ENCODE results near the gene DPYSL4. TPM values are rescaled to one million over a fixed set of nuclear protein-coding genes. Genes with fewer than 3 reads are reported as not detected.

The DPYSL4 gene
- total RNA-seq, 4 donors from 2014 or later, result 0.69 to 3.0 (median 0.81) TPM

DNA sequence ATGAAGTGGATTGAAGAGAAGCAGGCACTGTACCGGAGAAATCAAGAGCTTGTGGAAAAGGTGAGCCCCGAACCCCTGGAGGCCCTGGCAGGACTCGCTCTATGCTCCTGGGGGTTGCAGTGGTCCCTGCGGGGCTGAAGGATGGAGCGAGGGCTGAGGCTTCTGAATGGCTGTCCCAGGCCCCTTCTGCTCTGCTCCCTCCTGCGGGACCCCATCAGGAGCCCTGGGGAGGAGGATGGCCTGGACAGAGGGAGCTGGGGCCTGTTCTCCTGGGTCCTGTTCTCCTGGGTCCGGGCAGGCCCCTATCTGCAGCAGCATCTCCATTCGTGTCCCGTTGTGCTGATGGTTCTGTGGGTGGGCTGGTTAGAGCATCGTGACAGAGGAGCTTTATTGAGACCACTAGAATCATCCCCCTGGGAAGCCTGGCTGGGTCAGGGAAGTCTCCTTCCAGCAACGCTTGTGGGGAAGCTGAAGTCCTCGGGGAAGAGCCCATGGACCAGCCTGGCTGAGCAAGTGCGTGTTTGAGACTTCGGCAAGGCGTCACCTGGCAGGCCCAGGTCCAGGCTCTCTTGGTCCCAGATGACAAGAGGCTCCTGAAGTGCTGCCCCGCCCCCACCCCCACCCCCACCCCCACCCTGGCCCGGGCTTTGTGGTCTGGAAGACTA lies 41.1 kb upstream of the DPYSL4 start:
- ATAC-seq (ENCODE audit: low FRiP score), result no peak
- no peak for DNase-seq (ENCODE audit: low spot score)
- TF ChIP-seq, protein P1, sequence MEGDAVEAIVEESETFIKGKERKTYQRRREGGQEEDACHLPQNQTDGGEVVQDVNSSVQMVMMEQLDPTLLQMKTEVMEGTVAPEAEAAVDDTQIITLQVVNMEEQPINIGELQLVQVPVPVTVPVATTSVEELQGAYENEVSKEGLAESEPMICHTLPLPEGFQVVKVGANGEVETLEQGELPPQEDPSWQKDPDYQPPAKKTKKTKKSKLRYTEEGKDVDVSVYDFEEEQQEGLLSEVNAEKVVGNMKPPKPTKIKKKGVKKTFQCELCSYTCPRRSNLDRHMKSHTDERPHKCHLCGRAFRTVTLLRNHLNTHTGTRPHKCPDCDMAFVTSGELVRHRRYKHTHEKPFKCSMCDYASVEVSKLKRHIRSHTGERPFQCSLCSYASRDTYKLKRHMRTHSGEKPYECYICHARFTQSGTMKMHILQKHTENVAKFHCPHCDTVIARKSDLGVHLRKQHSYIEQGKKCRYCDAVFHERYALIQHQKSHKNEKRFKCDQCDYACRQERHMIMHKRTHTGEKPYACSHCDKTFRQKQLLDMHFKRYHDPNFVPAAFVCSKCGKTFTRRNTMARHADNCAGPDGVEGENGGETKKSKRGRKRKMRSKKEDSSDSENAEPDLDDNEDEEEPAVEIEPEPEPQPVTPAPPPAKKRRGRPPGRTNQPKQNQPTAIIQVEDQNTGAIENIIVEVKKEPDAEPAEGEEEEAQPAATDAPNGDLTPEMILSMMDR (IDR thresholded peaks at IDR 0.05), result no peak

DNA sequence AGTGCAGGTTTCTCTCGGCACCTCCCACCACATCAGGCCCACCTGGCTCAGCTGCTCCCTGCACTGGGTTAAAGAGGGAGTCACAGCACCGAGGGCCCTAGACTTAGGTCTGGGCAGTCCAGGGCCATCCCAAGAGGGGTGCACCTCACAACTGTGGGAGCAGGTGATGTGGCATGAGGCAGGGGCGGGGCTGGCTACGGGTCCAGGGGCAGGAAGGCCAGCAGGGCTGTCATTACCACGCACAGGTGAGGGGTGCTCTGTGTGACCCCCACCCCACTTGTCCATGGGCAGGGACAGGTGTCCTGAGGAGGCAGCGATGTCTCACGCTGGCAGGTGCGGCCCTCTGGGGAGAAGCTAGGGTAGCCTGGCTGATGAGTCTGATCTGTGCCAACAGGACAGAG lies 40.5 kb upstream of the DPYSL4 start:
- TF ChIP-seq, protein P1 (IDR thresholded peaks at IDR 0.05), result no peak
- DNase-seq (ENCODE audit: low spot score) (no peak), ATAC-seq (ENCODE audit: low FRiP score) (no peak)

DNA sequence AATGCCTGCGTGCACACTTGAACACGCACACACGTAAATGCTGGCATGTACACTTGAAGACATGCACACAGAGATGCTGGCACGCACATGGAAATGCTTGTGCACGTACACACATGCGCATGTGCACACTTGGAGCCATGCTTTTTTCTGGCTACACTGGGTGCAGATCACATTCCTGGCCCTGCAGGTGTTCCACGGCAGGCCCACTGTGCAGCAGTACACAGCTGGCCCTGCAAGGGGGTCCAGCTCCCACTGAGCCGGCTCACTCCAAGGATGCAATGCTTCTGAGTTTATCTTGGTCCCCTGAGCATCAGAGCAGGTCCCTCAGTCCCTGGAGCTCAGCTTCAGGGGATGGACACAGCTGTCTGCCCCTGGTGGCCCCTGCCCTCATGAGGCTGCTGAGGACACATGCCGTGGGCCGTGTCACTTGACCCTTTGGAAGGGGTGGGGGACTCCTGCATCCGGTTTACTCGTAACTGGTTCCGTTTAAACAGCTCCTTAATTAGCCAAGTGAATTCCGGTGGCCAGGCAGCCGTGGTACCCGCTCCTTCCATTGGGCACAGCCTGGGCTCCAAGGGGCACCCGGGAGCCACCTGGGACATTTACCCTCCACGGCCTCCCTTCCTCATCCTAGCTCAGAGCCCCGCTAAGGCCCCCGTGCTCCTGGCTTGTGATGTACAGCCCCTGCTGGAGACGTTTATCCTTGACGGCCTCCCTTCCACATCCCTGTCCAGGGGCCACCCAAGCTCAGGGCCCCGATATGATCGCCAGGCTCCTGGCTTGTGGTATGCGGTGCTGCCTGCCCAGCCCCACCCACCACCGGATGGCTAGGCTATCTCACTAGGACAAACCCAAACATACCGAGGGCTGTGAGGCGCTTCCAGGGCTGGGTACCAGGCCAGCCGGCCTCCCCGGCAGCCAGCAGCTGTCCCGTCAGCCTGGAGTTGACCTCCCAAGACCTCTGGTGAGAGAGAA lies 39.5 kb upstream of the DPYSL4 start:
- ATAC-seq (ENCODE audit: low FRiP score), result no peak
- no peak for DNase-seq (ENCODE audit: low spot score)
- TF ChIP-seq, protein P1 (IDR thresholded peaks at IDR 0.05), result no peak

DNA sequence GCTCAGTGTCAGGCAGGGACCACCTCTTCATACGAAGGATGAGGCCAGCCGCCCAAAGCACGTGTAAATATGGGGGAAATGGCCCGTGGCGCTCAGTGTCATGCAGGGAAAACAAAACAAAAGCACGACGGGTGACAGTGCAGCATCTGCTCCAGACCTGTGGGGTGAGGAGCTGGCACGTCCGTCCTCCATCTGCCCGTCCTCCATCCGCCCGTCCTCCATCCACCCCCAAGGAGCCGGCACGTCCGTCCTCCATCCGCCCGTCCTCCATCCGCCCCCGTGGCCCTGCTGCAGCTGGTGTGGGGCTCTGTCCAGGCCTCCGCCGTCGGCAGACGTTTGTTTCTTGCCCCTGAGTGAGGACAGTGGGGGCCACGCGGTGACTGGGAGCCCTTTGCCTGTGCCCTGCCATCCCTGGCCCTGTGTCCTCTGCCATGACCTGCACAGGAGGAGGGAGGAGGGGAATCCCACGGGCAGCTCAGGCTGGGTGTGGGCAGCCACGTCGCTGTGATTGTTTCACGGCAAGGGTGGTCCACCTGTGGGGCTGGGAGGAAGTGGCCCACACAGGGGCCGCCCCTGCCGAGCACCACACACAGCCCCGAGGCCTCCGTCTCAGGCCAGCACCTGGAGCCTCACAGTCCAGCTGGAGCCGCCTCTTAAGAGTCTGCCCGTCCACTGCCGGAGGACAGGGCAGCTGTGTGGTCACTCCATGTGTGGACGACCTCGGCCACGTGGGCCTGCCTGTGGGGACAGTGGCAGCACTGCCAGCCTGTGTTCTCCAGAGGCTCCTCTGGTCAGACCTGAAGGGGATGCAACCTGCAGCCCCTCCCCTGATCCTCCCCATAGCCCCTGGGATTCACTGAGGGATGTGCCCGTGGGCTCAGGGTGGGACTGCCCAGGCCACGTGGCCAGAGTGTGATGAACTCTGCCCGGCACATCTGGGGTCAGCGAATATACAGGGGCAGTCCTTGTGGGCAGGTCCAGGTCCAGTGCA lies 38.2 kb upstream of the DPYSL4 start:
- DNase-seq (ENCODE audit: low spot score), result no peak
- ATAC-seq (ENCODE audit: low FRiP score), result no peak
- TF ChIP-seq, protein P1 (IDR thresholded peaks at IDR 0.05), result no peak

DNA sequence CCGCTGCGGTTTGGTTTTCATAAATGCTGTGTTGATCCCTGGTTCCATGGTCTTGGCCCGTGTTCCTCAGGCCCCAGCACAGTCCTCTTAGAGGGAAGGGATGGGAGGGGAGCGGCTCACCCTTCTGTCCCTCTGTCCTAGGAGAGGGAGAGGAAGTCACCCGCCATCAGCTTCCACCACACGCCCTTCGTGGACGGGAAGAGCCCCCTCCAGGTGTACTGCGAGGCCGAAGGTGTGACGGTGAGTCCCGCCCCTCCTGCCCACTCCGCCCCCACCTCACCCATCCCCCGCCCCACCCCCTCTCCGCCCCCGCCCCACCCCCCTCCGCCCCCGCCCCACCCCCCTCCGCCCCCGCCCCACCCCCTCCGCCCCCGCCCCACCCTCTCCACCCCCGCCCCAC lies 37.5 kb upstream of the DPYSL4 start:
- no peak for DNase-seq (ENCODE audit: low spot score)
- ATAC-seq (ENCODE audit: low FRiP score), result no peak
- TF ChIP-seq, protein P1 (IDR thresholded peaks at IDR 0.05), result no peak

DNA sequence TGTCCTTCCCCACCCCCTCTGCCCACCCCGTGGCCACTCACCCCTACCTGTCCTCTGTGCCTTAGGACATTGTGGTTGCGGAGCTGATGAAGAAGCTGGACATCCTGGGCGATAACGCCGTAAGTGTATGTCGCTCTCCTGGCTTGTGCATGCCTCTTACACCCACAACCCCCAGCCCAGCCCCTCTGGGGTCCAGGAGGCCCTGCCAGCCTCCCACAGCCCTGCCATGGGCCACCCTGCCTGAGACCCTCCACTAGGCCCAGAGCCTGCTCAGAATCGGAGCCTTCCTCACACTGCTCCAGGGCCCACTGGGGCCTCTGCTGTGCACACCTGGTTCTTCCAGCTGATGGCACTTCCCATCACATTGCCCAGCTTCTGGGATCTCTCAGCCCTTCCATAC lies 36.8 kb upstream of the DPYSL4 start:
- TF ChIP-seq, protein P1 (IDR thresholded peaks at IDR 0.05), result no peak
- no peak for ATAC-seq (ENCODE audit: low FRiP score)
- no peak for DNase-seq (ENCODE audit: low spot score)

All from omental fat pad (tissue), 4 donors.